Putamen (tissue), 1 donor: ENCODE results near the gene CHMP5.

ENCODE experiments used
- DNase-seq: peaks from one replicate; pipeline ENCODE4 v3.0.0-alpha.2; 2016; ENCODE audit warnings: low spot score

CHMP5 gene

DNA sequence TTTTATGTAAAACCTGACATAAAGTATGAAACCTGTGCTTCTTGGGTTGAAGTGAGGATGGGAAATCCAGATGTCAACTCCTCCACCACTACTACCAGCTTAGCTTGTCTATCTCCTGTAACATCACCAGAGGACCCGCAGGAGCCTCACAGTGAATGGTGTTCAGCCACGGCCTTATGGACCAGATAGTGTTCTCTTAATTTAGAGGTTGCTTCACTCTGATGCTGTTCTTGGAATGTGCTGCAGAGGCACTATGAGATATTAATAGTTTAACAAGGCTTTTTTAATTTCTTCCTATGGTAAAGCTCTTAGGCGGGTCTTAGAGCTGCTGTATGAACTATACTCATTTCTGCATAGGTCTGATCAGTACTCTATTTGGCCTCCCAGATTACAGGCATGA lies 53.4 kb downstream of the CHMP5 start:
- DNase-seq, result no peak

DNA sequence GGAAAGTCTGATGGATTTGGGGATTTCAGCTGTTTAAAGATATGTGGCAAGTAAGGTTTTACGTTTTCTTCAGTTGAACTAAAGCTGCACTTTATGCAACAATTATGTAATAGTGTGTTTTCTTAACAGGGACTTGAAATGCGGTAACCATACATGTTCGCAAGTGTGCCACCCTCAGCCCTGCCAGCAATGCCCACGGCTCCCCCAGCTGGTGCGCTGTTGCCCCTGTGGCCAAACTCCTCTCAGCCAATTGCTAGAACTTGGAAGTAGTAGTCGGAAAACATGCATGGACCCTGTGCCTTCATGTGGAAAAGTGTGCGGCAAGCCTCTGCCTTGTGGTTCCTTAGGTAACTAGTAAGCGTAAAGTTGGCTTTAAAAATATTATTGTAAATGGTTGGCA lies 53.9 kb downstream of the CHMP5 start:
- DNase-seq, result no peak

DNA sequence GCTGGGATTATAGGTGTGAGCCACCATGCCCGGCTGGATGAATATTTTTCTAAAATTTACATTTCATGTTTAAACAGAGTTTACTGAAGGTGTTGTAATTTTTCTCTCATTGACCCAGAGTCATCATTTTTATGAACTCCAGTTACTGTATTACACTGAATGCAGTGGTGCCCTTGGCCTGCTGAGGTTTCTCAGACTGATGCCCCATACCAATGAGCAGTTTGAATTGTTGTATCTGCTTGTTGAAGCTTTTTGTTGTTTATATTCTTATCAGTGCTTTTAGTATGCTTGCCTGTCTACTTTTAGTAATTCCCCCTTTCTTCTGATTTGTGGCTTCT lies 55.4 kb downstream of the CHMP5 start:
- no peak for DNase-seq

DNA sequence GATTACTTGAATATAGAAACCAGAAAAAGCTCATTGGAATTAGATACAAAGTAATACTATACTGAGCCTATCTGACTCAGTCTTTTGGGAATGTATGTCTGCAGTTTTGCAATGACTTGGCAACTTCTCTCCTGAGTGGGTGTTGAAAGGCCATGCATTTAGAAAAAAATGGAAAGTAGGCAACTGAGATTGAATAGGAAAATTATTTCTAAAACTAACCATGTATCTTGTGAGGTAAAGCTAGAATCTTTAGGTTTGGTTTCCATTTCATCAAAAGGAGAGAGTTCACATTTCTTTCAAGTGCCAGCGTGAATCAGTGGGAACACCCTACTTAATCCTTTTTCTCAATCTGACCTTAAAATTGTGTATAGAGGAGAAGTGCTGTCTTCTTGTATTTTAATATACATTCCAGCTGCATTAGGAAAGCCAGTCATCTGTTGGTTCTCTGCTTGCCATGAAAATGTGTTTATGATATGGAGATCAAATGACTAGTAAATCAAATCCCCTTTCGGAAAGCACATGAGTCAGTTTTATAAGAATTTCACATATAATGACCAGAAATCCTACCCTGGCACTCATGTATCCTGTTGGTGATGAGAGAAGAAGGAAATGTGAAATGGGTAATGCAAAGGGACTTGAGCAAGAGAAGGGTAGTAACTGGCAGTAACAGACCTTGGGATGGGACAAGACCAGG lies 55.9 kb downstream of the CHMP5 start:
- DNase-seq, result peak; percentile 35

DNA sequence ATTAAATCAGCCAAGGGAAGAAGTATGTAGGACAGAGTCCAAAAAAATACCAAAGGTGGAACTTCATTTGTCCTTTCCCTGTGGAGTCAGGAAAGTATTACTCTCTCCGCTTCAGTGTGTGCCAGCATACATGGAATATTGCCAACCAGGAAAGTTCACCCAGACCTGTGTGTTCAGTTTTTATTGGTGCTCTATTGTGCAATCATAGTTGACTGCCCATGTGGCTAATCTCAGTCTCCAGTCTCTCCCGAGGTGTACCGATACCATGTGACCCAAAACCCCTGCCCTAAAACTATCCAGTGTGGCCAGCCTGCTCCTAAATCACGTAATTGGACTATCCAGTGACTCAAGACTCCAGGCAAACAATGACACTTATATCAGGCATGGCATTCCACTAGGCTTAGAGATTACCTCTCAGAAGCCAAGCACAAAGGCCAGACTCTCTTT lies 64.3 kb downstream of the CHMP5 start:
- DNase-seq, result no peak

DNA sequence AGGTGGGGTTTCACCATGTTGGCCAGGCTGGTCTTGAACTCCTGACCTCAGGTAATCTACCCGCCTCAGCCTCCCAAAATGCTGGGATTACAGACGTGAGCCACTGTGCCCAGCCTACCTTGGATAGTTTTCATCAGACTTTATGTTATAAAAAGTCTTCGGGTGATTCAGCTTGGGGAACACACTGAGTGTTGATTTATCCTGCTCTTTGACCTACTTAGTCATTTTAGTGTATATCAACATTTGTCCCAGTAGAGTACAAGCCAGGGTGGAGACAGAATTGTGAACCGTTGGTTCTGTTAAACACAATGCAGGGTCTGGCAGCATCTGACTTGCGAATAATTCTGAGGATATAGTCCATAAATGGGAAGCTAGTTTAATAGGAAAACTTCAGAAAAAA lies 65.1 kb downstream of the CHMP5 start:
- no peak for DNase-seq

DNA sequence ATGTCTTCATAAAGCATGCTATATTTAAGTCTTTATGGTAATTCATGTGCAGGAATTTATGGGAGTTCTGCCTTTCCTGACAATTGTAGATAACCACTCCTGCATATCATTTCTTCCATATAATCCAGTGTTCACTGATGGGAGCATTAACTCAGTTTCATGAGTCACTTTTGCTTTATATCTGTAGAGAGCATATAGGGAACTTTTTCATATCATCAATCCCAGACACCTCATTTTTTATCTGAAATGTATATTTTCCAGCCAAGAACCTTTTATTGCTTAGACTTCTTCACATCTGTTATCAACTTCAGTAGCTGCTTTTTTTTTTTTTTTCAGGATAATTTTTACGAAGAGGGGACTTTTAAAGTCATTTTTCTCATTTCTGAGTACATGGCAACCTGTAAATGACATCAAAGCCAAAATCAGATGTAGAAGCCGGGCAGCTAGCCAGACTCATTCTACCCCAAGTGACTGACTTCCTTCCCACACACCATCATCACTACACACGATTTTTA lies 66.6 kb downstream of the CHMP5 start:
- no peak for DNase-seq
